ENCODE results near the gene PIAS1.

- TF ChIP-seq, protein P1, sequence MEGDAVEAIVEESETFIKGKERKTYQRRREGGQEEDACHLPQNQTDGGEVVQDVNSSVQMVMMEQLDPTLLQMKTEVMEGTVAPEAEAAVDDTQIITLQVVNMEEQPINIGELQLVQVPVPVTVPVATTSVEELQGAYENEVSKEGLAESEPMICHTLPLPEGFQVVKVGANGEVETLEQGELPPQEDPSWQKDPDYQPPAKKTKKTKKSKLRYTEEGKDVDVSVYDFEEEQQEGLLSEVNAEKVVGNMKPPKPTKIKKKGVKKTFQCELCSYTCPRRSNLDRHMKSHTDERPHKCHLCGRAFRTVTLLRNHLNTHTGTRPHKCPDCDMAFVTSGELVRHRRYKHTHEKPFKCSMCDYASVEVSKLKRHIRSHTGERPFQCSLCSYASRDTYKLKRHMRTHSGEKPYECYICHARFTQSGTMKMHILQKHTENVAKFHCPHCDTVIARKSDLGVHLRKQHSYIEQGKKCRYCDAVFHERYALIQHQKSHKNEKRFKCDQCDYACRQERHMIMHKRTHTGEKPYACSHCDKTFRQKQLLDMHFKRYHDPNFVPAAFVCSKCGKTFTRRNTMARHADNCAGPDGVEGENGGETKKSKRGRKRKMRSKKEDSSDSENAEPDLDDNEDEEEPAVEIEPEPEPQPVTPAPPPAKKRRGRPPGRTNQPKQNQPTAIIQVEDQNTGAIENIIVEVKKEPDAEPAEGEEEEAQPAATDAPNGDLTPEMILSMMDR (IDR thresholded peaks at IDR 0.05): no peak
- TF ChIP-seq POLR2A (IDR thresholded peaks at IDR 0.05): no peak
These were observed 177.1 kb downstream of the PIAS1 start for GRCh38 chr15:68231102-68231818.
